ENCODE measurements around the gene TFAP2A.

Gene TFAP2A

DNA sequence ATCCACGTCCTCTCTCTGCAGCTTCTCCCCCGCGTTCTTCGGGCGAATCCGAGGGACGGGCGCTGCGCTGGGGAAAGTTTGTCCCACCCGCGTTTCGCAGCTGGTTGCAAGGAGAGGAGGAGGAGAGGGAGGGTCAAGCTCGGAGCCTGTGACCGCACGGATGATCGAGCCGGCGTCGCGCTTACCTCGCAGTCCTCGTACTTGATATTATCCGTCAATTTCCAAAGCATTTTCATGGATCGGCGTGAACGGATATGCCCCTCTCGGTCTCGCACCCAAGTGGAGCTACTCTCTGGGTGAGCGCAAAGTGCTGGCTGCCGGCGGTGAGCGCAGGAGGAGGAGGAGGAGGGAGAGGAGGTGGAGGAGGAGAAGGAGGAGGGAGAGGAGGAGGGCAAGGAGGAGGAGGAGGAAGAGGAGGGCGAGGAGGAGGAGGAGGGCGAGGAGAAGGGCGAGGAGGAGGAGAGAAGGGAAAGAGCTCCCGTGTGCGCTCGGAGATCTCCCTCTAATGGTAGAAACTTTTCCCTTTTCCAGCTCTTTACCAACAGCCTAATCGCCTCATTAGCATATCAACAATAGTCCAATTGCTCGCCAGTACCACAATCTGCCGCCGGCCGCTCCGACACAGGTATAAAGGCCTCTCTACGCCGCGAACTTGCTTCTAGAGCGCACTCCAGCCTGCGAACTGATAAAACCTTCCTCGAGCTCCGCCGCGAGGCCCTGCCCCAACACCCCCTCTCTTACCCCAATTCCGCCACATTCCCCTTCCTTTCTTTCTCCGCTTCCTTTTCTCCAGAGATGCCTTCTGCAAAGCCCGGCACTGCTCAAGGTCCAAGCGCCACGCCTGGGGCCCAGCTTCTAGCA, at the start of gene TFAP2A:
TSS of gene TFAP2A (minus strand) at position 319 of the 861 bp plus-strand sequence. CDS start at position 236, 83 bp downstream.
- DNase-seq: no peak

DNA sequence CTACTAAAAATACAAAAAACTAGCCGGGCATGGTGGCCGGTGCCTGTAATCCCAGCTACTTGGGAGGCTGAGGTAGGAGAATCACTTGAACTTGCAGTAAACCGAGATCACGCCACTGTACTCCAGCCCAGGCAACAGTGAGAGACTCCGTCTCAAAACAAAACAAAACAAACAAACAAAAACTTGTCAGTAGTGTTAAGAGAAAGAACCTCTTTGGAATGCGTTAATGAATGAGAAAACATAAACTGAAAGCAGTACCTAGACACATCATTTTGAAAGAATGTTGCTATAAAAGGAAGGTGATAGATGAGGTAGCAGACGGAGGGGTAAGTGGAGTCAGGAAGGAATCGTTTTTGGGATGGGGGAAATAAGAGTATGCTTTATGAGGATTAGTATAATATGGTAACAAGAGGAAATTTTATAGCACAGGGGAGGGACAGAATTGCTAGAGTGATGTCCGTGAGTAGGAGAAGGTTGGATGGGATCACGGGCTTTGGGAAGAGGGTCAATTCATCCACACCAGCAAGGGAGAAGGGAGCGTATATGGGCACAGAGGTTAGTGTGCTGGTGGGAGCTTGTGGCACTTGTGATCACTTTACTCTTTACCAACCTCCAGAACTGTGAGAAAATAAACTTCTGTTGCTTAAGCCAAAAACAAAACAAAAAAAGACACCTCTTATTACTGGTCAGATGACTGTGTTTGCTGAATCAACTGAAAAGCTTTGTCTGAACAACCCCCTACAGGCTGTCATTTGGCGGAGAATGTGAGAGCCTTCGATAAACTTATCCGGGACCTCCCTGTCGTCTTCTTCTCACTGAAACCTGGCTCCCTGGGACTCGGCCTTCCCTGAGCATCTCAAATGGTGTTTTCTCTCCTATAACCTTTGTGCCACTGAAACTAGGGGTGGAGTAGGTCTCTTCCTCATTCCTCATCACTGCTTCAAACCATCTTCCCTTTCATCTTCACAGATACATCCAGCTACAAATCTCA, 48.9 kb upstream of the TFAP2A start:
- DNase-seq: no peak

DNA sequence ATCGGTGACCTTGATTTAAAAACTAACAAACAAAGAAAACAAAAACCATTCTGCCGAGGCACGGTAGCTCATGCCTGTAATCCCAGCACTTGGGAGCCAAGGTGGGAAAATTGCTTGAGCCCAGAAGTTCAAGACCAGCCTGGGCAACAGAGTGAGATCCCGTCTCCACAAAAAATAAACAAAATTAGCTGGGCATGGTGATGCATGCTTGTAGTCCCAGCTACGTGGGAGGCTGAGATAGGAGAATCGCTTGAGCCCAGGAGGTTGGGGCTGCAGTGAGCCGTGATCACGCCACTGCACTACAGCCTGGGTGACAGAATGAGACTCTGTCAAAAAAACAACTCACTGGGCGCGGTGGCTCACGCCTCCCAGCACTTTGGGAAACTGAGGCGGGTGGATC, 48.2 kb upstream of the TFAP2A start:
- no peak for DNase-seq

DNA sequence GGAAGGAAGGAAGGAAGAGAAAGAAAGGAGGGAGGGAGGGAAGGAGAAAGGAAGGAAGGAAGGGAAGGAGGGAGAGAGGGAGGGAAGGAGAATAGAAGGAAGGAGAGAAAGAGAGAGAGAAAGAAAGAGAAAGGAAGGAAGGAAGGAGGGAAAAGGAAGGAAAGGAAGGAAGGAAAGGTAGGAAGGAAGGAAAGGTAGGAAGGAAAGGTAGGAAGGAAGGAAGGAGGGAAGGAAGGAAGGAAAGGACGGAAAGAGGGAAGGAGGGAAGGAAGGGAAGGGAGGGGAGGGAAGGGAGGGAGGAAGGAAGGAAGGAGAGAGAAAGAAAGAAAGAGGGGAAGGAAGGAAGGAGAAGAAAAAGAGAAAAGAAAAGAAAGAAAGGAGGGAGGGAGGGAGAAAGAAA, 47.0 kb upstream of the TFAP2A start:
- DNase-seq: no peak

DNA sequence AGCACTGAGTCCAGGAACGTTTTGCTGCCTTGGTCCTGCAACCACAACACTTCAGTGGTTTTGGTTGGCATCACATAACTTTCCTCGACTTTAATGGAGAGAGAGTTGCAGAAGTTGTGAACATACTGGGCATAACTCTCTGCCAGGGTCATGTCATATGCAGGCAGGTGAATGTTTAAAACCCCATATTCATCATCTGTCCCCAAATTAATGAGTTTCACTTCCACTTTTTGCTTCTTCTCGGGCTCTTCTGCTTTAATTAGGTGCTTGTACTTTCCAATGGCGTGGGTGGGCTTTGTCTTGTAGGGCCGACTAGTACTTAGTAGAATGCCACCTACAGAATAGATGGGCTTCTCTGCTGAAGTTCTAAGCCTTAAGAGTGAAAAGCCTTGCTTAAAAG, 45.2 kb upstream of the TFAP2A start:
- no peak for DNase-seq

DNA sequence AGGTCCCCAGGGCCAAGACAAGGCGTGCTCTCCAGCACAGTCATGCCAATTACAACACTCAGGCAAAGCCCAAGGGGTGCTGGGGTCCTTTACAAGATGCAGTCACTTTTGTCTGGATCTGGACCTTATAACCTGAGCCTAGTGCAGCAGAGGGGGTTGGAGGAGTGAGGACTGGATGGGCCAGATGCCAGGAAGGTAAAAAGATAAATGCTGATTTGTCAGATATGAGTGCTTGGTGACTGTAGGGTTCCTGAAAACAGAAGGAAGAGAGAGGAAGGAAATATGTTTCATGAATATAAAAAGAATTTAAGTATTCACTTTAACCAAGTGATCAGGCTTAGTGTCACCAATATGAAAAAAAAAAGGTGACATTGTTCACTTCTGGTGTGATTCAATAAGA, 43.4 kb upstream of the TFAP2A start:
- no peak for DNase-seq

DNA sequence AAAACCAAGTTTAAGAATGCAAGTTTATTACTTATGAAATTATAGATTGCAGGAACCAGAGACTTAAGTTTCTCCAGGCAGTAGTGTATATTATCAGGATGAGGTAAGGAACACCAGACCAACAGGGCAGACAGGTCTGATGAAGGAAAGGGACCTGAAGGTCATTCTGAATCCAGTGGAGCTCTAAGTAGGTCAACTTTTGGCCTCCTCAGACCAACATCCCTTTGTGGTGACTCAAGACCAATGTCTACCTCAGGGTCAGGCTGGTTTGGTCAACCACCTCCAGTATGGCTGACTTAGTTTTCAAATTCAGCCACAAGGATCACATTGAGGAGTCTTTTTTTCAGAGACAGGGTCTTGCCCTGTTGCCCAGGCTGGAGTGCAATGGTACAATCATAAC, 38.7 kb upstream of the TFAP2A start:
- no peak for DNase-seq

DNA sequence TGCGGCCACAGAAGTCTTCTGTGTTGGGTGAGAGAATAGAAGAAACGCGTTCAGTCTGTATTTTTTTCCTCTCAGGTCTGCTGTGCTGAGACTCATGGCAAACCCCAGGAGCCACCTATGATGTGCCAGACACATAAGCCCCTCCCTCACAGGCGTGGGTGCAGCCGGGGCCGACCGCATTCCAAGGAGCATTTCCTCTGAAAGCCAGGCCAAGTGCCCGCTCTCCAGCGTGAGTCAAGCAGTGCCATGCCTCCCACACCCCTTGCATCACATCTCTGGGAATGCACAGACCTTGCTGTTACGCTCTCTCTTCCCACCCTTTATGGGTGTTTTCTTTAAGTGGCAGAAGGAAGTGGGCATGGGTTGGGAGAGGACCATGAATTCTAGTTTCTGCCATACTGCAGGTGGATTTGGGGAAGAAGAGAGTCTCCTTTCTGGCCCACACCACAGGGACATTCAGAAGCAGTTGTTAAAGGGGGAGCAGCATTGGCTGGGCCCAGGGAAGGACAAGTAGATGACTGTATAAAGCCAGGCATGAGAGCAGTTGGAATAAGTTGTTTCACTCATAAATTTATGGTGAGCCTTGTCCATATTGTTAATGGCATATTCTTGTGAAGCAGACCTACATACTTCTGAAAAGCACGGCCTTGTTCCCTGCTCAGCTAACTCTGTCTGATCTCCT, 37.1 kb upstream of the TFAP2A start:
- DNase-seq: no peak

DNA sequence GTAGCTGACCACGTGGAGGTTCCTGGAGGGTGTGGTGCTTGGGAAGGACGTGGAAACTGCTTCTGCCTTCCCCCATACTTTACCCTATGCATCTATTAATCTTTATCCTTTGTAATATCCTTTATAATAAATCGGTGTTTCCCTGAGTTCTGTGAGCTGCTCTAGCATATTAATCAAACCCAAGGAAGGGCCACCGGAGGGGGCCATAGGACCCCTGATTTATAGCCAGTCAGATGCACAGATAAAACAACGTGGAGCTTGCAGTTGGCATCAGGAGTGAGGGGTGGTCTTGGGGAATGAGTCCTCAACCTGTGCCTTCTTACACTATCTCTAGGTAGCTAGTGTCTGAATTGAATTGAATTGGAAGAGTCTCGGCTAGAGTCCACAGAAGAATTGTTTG, 36.5 kb upstream of the TFAP2A start:
- no peak for DNase-seq

DNA sequence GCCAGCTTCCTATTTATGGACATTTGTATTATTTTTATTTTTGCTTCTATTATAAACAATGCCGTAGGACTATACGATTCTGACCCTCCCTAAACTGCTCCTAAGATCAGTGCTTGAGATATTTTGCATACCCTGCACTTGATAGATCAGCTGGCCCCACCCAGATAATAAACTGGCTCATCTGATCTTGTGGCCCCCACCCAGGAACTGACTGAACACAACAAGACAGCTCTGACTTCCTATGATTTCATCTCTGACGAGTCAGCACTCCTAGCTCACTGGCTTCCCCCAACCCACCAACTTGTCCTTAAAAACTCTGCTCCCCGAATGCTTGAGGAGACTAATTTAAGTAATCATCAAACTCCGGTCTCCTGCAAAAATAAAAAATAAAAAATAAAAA, 34.9 kb upstream of the TFAP2A start:
- DNase-seq: no peak

DNA sequence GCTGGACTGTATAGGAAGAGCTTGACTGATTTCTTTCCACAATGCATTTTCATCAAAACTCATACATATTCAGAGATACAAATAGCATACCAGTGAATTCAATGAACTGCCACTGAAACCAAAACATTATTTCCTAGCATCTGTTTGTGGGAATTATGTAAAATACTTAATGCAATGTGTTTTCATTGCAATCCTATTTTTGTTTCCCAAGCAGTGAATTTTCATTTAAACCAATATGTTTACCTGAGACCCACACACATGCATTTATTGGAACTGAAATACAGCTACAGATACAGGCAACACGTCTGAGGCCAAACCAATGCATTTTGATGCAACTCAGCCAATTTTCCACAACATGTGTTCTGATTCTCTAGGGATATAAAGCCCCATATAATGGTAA, 33.2 kb upstream of the TFAP2A start:
- DNase-seq: no peak

DNA sequence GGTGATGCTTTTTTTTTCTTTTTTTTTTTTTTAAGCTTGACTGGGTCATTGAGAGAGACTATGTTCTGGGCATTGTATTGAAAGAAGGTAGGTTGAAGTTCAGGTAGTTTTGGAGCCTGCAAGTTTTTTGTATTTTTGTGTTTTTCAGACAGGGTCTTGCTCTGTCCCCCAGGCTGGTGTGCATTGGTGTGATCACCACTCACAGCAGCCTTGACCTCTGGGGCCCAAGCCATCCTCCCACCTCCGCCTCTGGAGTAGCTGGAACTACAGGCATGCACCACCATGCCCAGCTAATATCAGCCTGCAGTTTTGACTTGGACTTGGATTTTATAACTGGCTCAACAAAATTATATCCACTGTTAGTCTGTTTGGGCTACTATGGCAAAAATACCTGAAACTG, 31.7 kb upstream of the TFAP2A start:
- no peak for DNase-seq

DNA sequence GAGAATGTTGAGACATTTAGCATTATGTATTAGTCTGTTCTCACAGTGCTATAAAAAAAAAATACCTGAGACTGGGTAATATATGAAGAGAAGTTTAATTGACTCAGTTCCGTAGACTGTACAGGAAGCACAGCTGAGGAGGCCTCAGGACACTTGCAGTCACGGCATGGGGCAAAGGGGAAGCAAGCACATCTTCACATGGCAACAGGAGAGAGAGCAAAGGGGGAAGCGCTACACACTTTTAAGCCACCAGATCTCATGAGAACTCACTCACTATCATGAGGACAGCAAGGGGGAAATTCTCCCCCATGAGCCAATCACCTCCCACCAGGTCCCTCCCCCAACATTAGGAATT, 26.8 kb upstream of the TFAP2A start:
- no peak for DNase-seq

DNA sequence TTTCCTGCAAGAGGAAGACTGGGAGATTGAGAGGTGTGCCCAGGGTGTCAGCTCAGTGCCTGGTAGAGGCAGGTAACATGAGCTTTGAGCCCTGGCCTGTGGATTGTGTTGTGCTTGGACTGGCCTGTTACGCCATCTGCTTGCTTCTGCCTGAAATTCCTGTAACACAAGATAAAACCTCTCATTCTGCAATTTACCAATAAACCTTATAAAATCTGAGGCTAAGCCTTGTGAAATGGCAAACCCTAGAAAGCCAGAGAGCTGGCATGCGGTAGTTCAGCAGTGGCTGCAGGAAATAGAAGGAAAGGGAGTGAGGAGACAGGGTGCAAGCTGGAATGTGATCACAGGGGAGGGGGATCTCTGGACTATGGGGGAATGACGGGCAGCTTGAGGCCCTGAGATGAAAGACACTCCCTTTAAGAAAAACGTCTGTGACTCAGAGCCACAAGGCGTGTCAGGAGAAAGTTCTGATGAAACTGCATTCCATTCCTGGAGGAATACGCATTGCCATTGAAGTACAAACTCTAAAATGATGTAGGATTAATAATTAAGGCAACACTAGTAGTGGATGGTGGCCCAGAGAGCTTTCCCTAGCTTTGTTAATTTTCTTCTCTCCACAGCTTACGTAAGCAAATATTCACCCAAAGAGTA, 26.3 kb upstream of the TFAP2A start:
- no peak for DNase-seq

DNA sequence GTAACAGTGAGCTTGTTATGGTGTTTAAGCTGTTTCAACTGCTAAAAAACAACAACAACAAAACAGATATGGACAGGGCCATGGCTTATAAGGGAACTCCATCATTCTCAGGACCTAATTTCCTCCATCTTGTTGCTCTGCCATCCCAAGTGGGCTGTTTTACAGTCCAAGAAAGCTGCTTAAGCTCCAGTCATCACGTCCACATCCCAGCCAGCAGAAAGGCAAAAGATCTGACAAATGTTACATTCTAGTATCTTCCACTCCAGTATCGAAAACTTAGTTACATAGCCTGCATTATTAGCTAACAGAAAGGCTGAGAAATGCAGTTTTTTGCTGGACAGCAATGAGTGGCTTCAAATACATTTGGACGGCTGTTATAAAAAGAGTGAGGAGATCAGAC, 23.0 kb upstream of the TFAP2A start:
- DNase-seq: no peak

DNA sequence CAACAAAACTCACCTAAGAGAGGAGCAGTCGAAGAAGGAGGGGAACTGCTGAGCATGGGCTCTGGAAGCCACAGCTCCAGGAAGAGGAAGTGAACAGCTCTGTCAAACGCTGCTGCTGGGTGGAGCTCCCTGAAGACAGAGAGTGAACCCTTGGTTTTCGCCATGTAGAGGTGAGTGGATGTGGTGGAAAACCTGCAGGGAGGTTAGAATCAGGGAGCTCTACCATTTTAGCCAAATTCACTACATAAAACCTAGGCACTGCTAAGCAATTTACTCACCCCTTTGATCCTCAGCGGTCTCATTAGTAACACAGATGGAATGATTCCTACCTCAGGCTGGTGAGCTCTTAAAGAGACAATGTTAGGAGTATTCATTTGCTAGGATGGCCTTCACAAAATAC, 19.4 kb upstream of the TFAP2A start:
- no peak for DNase-seq

DNA sequence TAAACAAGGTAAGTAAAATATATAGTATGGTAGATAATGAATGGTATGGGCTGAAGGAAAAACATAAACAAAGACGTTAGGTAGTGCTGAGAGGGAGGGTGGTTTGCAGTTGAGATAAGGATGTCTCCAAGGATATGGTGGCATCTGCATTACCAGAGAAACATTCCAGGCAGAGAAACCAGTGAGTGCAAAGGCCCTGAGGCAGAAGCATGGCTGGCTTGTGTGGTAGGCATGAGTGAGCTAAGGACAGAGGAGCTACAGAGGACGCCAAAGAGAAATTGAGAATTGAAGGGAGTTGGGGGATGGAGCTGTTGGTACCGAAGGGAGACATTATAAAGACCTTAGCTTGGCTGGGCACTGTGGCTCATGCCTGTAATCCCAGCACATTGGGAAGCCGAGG, 18.4 kb upstream of the TFAP2A start:
- no peak for DNase-seq

DNA sequence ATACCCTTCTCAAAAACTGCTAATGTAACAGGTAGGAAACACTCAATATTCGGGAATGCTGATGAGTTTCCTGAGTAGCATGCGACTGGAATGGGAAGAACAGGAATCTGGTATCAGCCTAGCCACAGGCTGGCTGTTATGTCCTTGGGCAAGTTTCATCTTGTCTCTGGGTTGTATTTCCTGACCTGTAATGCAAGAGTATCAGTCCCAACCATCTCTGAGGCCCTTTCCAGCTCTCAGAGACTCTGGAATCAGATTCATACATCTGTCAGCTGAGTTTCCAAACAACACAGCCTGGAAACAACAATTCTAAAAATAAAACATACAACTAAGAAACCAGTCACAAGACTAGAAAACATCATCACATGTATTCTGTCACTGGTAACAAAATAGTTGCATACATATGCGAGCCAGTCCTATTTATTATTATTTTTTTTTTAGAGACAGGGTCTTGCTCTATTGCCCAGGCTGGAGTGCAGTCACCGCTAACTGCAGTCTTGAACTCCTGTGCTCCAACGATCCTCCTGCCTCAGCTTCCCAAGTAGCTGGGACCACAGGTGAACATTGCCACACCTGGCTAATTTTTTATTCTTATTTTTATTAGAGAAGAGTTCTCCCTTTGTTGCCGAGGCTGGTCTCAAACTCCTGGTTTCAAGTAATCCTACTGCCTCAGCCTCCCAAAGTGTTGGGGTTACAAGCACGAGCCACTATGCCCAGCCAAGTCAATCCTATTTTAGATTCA, 16.7 kb upstream of the TFAP2A start:
- DNase-seq: no peak

DNA sequence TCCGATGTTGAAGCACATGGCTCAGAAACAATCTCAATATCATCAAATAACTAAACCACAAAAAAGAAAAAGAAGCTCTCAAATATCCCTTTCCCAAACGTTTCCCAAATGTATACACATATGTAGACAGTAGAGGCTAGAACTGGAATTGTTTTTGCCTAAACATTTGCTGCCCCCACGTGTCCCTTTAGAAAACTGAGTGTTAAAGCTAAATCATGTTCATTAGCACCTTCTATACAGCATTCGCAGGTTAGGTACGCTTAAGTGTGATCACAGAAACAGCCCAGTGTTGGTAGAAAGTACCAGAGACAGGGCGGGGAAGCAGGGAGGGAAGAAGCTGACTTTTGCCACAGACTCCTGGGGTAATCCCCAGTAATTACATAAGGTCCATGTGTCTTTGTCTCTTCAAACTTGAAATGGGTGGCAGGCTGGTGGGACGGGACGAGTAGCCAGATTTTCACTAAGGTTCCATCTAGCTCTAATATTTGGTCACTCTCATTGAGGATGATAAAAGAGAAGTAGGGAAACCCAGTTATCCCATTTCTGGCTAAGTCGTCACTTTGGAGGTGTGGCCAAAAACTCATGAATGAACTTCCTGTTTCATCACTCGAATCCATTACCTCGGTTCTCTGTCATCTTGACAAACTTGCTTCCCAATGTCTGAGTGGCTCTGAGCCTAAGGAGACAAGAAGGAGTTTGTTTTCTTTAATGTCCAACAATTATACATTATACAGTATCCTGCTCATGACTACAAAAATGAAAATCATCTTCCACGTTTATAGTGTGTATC, 15.0 kb upstream of the TFAP2A start:
- DNase-seq: peak in 14 of 56 donors; percentile 2 to 64 (median 18)

DNA sequence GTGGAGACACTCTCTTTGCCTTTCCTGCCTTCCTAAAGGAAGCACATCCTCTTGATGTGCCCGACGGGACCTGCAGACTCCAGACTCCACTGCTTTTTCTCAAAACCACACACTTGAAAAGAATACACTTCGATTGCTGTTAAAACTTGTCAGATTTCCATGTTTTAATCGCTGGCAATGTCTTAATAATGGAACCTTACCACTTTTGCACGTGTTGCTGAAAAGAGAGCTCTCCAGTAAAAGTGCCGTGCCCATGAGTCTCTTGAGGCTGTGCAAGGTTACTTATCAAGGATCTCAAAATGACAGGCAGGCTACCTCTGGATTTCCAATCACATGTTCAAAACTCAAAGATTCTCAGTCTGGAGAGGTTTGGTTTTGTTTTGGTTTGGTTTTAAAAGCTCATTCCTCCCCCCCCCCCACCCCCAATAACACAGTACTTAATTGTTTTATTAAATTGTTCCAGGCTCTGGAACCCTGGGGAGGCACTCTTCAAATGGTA, 12.0 kb upstream of the TFAP2A start:
- DNase-seq: no peak

Data from nucleus accumbens (tissue), 56 donors.